B cell (primary cell): ENCODE data around the gene KAT2A. TPM values are rescaled to one million over a fixed set of nuclear protein-coding genes. Genes with fewer than 3 reads are reported as not detected.

ENCODE experiments used
- ATAC-seq: fragments of 200-7000 bp; cut with Tn5 transposase; one replicate; pipeline ENCODE4 v1.10.0; 2021; ENCODE audit warnings: low read depth, mild to moderate bottlenecking, moderate number of reproducible peaks, moderate library complexity
- CTCF ChIA-PET: fragments of 350-600 bp; sonication (Branson Sonifier 250); formaldehyde crosslinking; loops from one replicate; lab custom pipeline; 2021; ENCODE audit warnings: antibody characterized with exemption, inconsistent platforms; lab: Charles Lee
- POLR2A ChIA-PET: fragments of 350-600 bp; sonication (Branson Sonifier 250); formaldehyde crosslinking; loops from one replicate; lab custom pipeline; 2021; ENCODE audit warnings: antibody characterized with exemption; lab: Charles Lee
- DNase-seq: peaks from one replicate; pipeline ENCODE4 v3.0.0; 2013
- H2AFZ ChIP-seq: 2 replicates; pipeline ENCODE4 v1.6.1; 2012; ENCODE audit warnings: mild to moderate bottlenecking, low read depth, low read length; ENCODE audit not compliant: insufficient read depth, poor library complexity, severe bottlenecking
- H3K27ac ChIP-seq, 2 donors: 1 replicate in 1 of 2; 2 replicates in 1 of 2; pipeline ENCODE4 v1.5.1; 2012 to 2013; ENCODE audit warnings: low read length in 2 of 2, mild to moderate bottlenecking in 2 of 2, moderate library complexity in 1 of 2
- H3K27me3 ChIP-seq, 4 experiments: fragments of 200-600 bp in 1 of 4; sonication (generic) in 1 of 4; replicated peaks in 1 of 4; 1 replicate in 2 of 4; 2 replicates in 2 of 4; pipeline versions ENCODE4 v1.6.1 to v1.7.0; 2013 to 2016; ENCODE audit warnings: low read length in 3 of 4, mild to moderate bottlenecking in 2 of 4, mixed read lengths in 1 of 4, moderate library complexity in 1 of 4; ENCODE audit not compliant: insufficient read depth in 4 of 4, control insufficient read depth in 3 of 4; ENCODE audit errors: control extremely low read depth in 1 of 4
- H3K36me3 ChIP-seq, 2 experiments: replicated peaks in 1 of 2; 1 replicate in 1 of 2; 2 replicates in 1 of 2; pipeline versions ENCODE4 v1.6.1 to v1.7.1; 2013; ENCODE audit warnings: low read length in 1 of 2; ENCODE audit not compliant: insufficient read depth in 2 of 2, control insufficient read depth in 1 of 2; ENCODE audit errors: control extremely low read depth in 1 of 2, extremely low read depth in 1 of 2
- H3K4me1 ChIP-seq, 2 donors: fragments of 200-600 bp in 1 of 2; sonication (generic) in 1 of 2; 1 replicate in 1 of 2; 2 replicates in 1 of 2; pipeline versions ENCODE4 v1.5.1 to v1.6.1; 2013 to 2017; ENCODE audit warnings: low read length in 2 of 2; ENCODE audit not compliant: control insufficient read depth in 2 of 2, insufficient read depth in 2 of 2
- H3K4me2 ChIP-seq: replicated peaks from 2 replicates; pipeline ENCODE3; 2012; ENCODE audit warnings: mild to moderate bottlenecking, low read depth, low read length; ENCODE audit not compliant: poor library complexity, severe bottlenecking
- H3K4me3 ChIP-seq, 5 experiments: fragments of 200-600 bp in 1 of 5; sonication (generic) in 1 of 5; 1 replicate in 3 of 5; 2 replicates in 2 of 5; pipeline versions ENCODE4 v1.5.1 to v1.7.0; 2011 to 2016; ENCODE audit warnings: low read length in 4 of 5, mild to moderate bottlenecking in 4 of 5, low read depth in 2 of 5, control low read depth in 1 of 5, moderate library complexity in 1 of 5; ENCODE audit not compliant: insufficient read depth in 1 of 5; ENCODE audit errors: control extremely low read depth in 1 of 5, extremely low read depth in 1 of 5
- H3K79me2 ChIP-seq: fragments of 200-600 bp; sonication (generic); one replicate; pipeline ENCODE4 v1.6.0; 2016; ENCODE audit warnings: low read length; ENCODE audit not compliant: control insufficient read depth, insufficient read depth
- H3K9ac ChIP-seq: fragments of 200-600 bp; sonication (generic); 2 replicates; pipeline ENCODE4 v1.6.1; 2017; ENCODE audit warnings: mild to moderate bottlenecking, low read length, moderate library complexity
- H3K9me3 ChIP-seq, 3 donors: one replicate each; pipeline versions ENCODE4 v1.6.1 to v1.7.1; 2013; ENCODE audit warnings: low read length in 2 of 3; ENCODE audit not compliant: control insufficient read depth in 2 of 3, insufficient read depth in 1 of 3; ENCODE audit errors: control extremely low read depth in 1 of 3
- H4K20me1 ChIP-seq: 2 replicates; pipeline ENCODE4 v1.6.0; 2012; ENCODE audit warnings: mild to moderate bottlenecking, low read length; ENCODE audit not compliant: insufficient read depth, control insufficient read depth, poor library complexity, severe bottlenecking
- H3K27ac Mint-ChIP-seq: one replicate; pipeline ENCODE4 v1.8.0; 2021; ENCODE audit warnings: mixed read lengths
- H3K27me3 Mint-ChIP-seq: one replicate; pipeline ENCODE4 v1.8.0; 2021; ENCODE audit warnings: mixed read lengths
- H3K4me1 Mint-ChIP-seq: one replicate; pipeline ENCODE4 v1.8.0; 2021; ENCODE audit warnings: mixed read lengths
- H3K4me3 Mint-ChIP-seq: one replicate; pipeline ENCODE4 v1.8.0; 2021; ENCODE audit warnings: mixed read lengths
- H3K9me3 Mint-ChIP-seq: one replicate; pipeline ENCODE4 v1.8.0; 2022; ENCODE audit warnings: mixed read lengths; ENCODE audit not compliant: insufficient read depth
- CTCF ChIP-seq: fragments of 200-600 bp; IDR thresholded peaks from one replicate; pipeline ENCODE4 v1.8.0; 2022; ENCODE audit warnings: antibody characterized with exemption, mild to moderate bottlenecking
- EZH2 ChIP-seq: IDR thresholded peaks from 2 replicates; pipeline ENCODE4 v1.6.1; 2012; ENCODE audit warnings: borderline replicate concordance, low read depth, mild to moderate bottlenecking, moderate library complexity, low read length; ENCODE audit not compliant: insufficient read depth, poor library complexity, severe bottlenecking
- WGBS: methylation state at CpG from one replicate; pipeline ENCODE4 v1.1.5; 2013; ENCODE audit warnings: missing lambda C conversion rate; ENCODE audit not compliant: insufficient coverage; 5-methylcytosine and 5-hydroxymethylcytosine counted together
- intact Hi-C: fragments of 100-400 bp; cut with micrococcal nuclease; formaldehyde crosslinking; loops from one replicate; pipeline ENCODE4 v1.10.0; 2022
- polyA plus RNA-seq: library from polyadenylated mRNA; depleted of rRNA; stranded (reverse); fragments of >200 nt; gene quantifications from 2 replicates; pipeline ENCODE4 v1.2.3, GENCODE V29; 2012
- total RNA-seq, 2 donors: library from RNA; stranded (reverse); fragments of 120-200 nt in 1 of 2; gene quantifications; 1 replicate in 1 of 2; 2 replicates in 1 of 2; pipeline versions ENCODE4 v1.2.3 to v1.2.4, GENCODE V29; 2013 to 2022

The KAT2A gene
- total and polyA plus RNA-seq, 2 donors (not counting 1 experiment from before 2014, with no cell fraction given) = 66.3 to 155 TPM

GRCh38 chr17:42130310-42130936 lies 9.3 kb upstream of the KAT2A start:
- intact Hi-C loops = no loop called here
- Histone ChIP-seq H3K36me3 (peaks cover 0 to 45% of the 10 kb centered on the region in 2 experiments), H3K27me3 (no peaks in the 10 kb centered on the region), H3K27ac (peak overlapping the region in 1 of 2 donors; percentile 75), H3K9me3 (no peaks in the 10 kb centered on the region), H3K9ac (no peak overlapping the region), H3K4me2 (no peak overlapping the region), H2AFZ (no peak overlapping the region), H3K79me2 (peaks cover 35% of the 10 kb centered on the region), H3K4me3 (no peak overlapping the region), H3K4me1 (peaks cover 44 to 49% of the 10 kb centered on the region in 2 donors), H4K20me1 (peaks cover 44% of the 10 kb centered on the region)
- H3K27ac Mint-ChIP-seq = peak overlapping the region; percentile 59
- H3K9me3 Mint-ChIP-seq = no peaks in the 10 kb centered on the region
- ChIA-PET CTCF (interaction anchor here (0.6 to 1.7 kb wide), 6 partner anchors 10 to 254 kb away, joined by 3 to 7 read pairs (median 3); partner anchors contain the start of genes KAT2A and NKIRAS2), POLR2A (no interaction called here)
- peaks cover 46% of the 10 kb centered on the region for H3K4me1 Mint-ChIP-seq
- 90% methylated on average over 13 of the region's 16 CpGs for WGBS
- TF ChIP-seq CTCF (no peak), EZH2 (no peak)
- DNase-seq = no peak
- no peaks in the 10 kb centered on the region for H3K27me3 Mint-ChIP-seq
- H3K4me3 Mint-ChIP-seq = no peak overlapping the region
- ATAC-seq = no peak

GRCh38 chr17:42129109-42129837 lies 8.1 kb upstream of the KAT2A start:
- H3K27ac Mint-ChIP-seq = peak overlapping the region; percentile 15

More at GRCh38 chr17:42129109-42129837, 8.1 kb upstream of the KAT2A start:
- no peak for TF ChIP-seq EZH2
- TF ChIP-seq CTCF = no peak
- Histone ChIP-seq H3K4me1 (peaks cover 37 to 38% of the 10 kb centered on the region in 2 donors), H3K9ac (no peak overlapping the region), H3K4me3 (no peak overlapping the region), H3K27me3 (no peaks in the 10 kb centered on the region), H3K4me2 (no peak overlapping the region), H3K36me3 (peaks cover 0 to 49% of the 10 kb centered on the region in 2 experiments), H2AFZ (no peak overlapping the region), H3K79me2 (peaks cover 25% of the 10 kb centered on the region), H3K27ac (peak overlapping the region in 1 of 2 donors; percentile 45), H4K20me1 (peaks cover 36% of the 10 kb centered on the region), H3K9me3 (no peaks in the 10 kb centered on the region)
- no peaks in the 10 kb centered on the region for H3K9me3 Mint-ChIP-seq
- ATAC-seq (no peak), DNase-seq (no peak)
- ChIA-PET POLR2A (no interaction called here), CTCF (interaction anchor here (0.9 to 1.3 kb wide), 3 partner anchors 165 to 276 kb away, joined by 3 to 5 read pairs (median 4); no protein-coding TSS in a partner anchor)
- WGBS = 97% methylated on average over 8 of the region's 8 CpGs
- peaks cover 39% of the 10 kb centered on the region for H3K4me1 Mint-ChIP-seq
- H3K4me3 Mint-ChIP-seq = no peak overlapping the region
- H3K27me3 Mint-ChIP-seq = no peaks in the 10 kb centered on the region
- intact Hi-C loops = no loop called here
